Measurements from ENCODE around the gene STAM2. TPM values are rescaled to one million over a fixed set of nuclear protein-coding genes. Genes with fewer than 3 reads are reported as not detected.

STAM2 gene
- polyA plus RNA-seq, 2 of the 4 experiments (the other 2 are of a cell fraction), result 13.8 to 34.5 TPM

DNA sequence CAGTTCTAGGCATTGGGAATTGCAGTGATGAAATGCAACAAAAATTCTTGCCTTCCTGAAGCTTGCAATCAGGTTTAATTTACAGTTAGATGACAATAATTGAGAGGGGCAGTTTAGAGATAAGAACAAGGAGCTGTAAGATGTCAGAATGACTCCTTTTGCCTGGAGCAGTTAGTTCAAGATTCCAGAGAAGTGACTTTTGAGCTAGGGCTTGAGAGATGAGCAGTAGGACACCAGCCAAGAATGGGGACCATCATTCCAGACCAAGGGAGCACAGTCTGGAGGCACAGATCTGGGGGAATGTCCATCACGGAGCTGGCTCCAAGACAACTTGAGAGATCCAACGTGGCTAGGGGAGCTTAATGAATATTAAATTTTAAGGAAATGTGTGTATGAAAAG, 103.6 kb downstream of the STAM2 start:
- Histone ChIP-seq H3K4me1 (peaks cover 14% of the 10 kb centered on the region), H3K9me3 (no peaks in the 10 kb centered on the region), H3K4me3 (no peak overlapping the region), H3K27ac (no peak overlapping the region), H3K4me2 (no peak overlapping the region)
- POLR2A ChIA-PET, result no interaction called here
- CTCF ChIA-PET, result no interaction called here
- no peak for DNase-seq (ENCODE audit: low read depth in 1 of 2, low spot score in 1 of 2)
- TF ChIP-seq POLR2AphosphoS2 (conservative IDR thresholded peaks at IDR 0.05; ENCODE audit: low read length) (no peak), CHD4 (IDR thresholded peaks at IDR 0.05; ENCODE audit: borderline replicate concordance) (no peak), KDM5A (IDR thresholded peaks at IDR 0.05) (no peak), ZNF302 (CRISPR knock-in tag; IDR thresholded peaks at IDR 0.05) (no peak), HDAC2 (IDR thresholded peaks at IDR 0.05) (no peak), TP53 (CRISPR knock-in tag; IDR thresholded peaks at IDR 0.05) (no peak), EHF (CRISPR knock-in tag; IDR thresholded peaks at IDR 0.05) (no peak), GATA3 (IDR thresholded peaks at IDR 0.05; ENCODE audit: borderline replicate concordance) (no peak), PHF8 (IDR thresholded peaks at IDR 0.05; ENCODE audit: borderline replicate concordance, low read depth) (no peak), CEBPB (IDR thresholded peaks at IDR 0.05) (no peak), CHD2 (IDR thresholded peaks at IDR 0.05; ENCODE audit: low read length, partially characterized antibody) (no peak)
- TF ChIP-seq, protein P1, sequence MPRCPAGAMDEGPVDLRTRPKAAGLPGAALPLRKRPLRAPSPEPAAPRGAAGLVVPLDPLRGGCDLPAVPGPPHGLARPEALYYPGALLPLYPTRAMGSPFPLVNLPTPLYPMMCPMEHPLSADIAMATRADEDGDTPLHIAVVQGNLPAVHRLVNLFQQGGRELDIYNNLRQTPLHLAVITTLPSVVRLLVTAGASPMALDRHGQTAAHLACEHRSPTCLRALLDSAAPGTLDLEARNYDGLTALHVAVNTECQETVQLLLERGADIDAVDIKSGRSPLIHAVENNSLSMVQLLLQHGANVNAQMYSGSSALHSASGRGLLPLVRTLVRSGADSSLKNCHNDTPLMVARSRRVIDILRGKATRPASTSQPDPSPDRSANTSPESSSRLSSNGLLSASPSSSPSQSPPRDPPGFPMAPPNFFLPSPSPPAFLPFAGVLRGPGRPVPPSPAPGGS (IDR thresholded peaks at IDR 0.05), result no peak
- TF ChIP-seq, protein P2, sequence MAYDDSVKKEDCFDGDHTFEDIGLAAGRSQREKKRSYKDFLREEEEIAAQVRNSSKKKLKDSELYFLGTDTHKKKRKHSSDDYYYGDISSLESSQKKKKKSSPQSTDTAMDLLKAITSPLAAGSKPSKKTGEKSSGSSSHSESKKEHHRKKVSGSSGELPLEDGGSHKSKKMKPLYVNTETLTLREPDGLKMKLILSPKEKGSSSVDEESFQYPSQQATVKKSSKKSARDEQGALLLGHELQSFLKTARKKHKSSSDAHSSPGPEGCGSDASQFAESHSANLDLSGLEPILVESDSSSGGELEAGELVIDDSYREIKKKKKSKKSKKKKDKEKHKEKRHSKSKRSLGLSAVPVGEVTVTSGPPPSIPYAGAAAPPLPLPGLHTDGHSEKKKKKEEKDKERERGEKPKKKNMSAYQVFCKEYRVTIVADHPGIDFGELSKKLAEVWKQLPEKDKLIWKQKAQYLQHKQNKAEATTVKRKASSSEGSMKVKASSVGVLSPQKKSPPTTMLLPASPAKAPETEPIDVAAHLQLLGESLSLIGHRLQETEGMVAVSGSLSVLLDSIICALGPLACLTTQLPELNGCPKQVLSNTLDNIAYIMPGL (CRISPR knock-in tag; IDR thresholded peaks at IDR 0.05; ENCODE audit: borderline replicate concordance), result no peak
- WGBS (ENCODE audit: missing lambda C conversion rate), result 60% methylated on average over 2 of the region's 2 CpGs
- ATAC-seq, result no peak
- FAIRE-seq, result no peak

DNA sequence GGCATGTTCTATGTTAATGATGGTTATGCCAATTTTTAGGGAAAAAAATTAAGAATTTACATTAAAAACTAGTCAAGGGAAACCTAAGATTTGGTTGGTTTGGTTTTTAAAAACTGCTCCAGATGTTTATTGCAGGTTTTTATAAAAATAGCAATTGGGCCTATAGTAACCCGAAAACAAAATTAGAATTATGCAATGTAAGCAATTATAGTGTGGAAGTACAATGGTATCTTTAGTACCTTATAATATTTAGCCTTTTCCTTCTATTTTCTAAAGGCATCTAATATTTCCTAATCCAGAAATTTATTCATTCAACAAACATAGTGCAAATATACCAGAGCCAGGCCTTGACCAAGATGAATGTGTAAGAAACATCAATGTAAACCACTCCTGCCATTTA, 104.0 kb downstream of the STAM2 start:
- FAIRE-seq (no peak), ATAC-seq (no peak), DNase-seq (ENCODE audit: low read depth in 1 of 2, low spot score in 1 of 2) (no peak)
- POLR2A ChIA-PET, result no interaction called here
- TF ChIP-seq MAFK (IDR thresholded peaks at IDR 0.05; ENCODE audit: partially characterized antibody) (peak; percentile 88), ZFP36 (IDR thresholded peaks at IDR 0.05; ENCODE audit: borderline replicate concordance, partially characterized antibody) (no peak)
- H3K4me2 ChIP-seq, result no peak overlapping the region
- H3K27ac ChIP-seq, result no peak overlapping the region
- H3K4me3 ChIP-seq, result no peak overlapping the region
- H3K4me1 ChIP-seq, result peaks cover 14% of the 10 kb centered on the region
- 86% methylated on average over 1 of the region's 1 CpG for WGBS (ENCODE audit: missing lambda C conversion rate)
- CTCF ChIA-PET, result no interaction called here
- no peaks in the 10 kb centered on the region for H3K9me3 ChIP-seq

DNA sequence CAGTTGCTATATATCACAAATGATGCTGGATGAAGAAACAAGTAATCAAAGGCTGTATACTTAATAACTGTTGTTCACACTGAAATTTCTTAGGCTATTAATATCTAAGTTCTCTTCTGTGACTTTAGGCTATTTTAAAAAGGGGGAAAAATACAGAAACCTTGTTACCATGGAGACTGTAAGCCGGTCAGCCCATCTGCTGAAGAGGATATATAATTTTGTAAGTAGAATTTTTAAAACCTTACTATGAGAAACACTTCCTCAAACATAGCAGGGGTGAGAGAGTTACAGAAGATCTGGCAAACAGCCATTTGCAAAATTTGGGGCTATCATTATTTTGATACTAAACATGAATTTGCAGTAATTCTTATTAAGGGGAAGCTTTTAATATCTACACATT, 104.5 kb downstream of the STAM2 start:
- FAIRE-seq (no peak), DNase-seq (ENCODE audit: low read depth in 1 of 2, low spot score in 1 of 2) (no peak), ATAC-seq (no peak)
- Histone ChIP-seq H3K4me1 (peaks cover 14% of the 10 kb centered on the region), H3K4me2 (no peak overlapping the region), H3K9me3 (no peaks in the 10 kb centered on the region), H3K27ac (no peak overlapping the region), H3K4me3 (no peak overlapping the region)
- ChIA-PET CTCF (no interaction called here), POLR2A (no interaction called here)
- no peak for TF ChIP-seq MAZ (IDR thresholded peaks at IDR 0.05; ENCODE audit: borderline replicate concordance, low read depth, low read length)
- 73% methylated on average over 1 of the region's 1 CpG for WGBS (ENCODE audit: missing lambda C conversion rate)

DNA sequence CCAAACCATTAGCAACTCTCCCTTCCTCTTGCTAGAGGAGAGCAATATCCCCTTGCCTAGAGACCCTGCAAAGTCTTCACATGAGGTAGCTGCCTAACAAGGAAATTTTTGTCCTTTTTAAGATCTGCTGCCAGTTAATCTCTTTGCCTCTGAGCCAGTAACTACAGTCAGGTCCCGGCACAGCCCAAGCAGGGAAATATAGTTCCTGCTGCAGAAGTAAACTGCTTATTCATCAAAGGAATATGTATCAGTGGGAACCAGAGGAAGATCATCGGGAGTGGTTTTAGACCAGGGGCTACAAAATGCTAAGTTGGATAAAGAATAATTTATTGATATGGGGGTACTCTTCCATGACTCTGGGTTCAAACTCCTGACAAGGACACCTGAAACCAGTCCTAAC, 107.3 kb downstream of the STAM2 start:
- FAIRE-seq (no peak), DNase-seq (ENCODE audit: low read depth in 1 of 2, low spot score in 1 of 2) (no peak), ATAC-seq (peak; percentile 50 to 54; a peak in 4 of 6 replicates)
- Histone ChIP-seq H3K4me1 (peaks cover 23% of the 10 kb centered on the region), H3K4me2 (peak overlapping the region; percentile 56), H3K27ac (peak overlapping the region in 1 of 2 experiments; percentile 3; a peak in 2 of 6 replicates), H3K4me3 (no peak overlapping the region), H3K9me3 (no peaks in the 10 kb centered on the region)
- CTCF ChIA-PET, result no interaction called here
- 32% methylated on average over 2 of the region's 2 CpGs for WGBS (ENCODE audit: missing lambda C conversion rate)
- POLR2A ChIA-PET, result no interaction called here
- no peak for TF ChIP-seq CBX8 (IDR thresholded peaks at IDR 0.05)
- TF ChIP-seq, protein P3, sequence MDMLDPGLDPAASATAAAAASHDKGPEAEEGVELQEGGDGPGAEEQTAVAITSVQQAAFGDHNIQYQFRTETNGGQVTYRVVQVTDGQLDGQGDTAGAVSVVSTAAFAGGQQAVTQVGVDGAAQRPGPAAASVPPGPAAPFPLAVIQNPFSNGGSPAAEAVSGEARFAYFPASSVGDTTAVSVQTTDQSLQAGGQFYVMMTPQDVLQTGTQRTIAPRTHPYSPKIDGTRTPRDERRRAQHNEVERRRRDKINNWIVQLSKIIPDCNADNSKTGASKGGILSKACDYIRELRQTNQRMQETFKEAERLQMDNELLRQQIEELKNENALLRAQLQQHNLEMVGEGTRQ (IDR thresholded peaks at IDR 0.05), result no peak
- TF ChIP-seq ZFP36 (IDR thresholded peaks at IDR 0.05; ENCODE audit: borderline replicate concordance, partially characterized antibody), result no peak
- TF ChIP-seq, protein P4, sequence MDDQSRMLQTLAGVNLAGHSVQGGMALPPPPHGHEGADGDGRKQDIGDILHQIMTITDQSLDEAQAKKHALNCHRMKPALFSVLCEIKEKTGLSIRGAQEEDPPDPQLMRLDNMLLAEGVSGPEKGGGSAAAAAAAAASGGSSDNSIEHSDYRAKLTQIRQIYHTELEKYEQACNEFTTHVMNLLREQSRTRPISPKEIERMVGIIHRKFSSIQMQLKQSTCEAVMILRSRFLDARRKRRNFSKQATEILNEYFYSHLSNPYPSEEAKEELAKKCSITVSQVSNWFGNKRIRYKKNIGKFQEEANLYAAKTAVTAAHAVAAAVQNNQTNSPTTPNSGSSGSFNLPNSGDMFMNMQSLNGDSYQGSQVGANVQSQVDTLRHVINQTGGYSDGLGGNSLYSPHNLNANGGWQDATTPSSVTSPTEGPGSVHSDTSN (IDR thresholded peaks at IDR 0.05), result no peak
- no peak for TF ChIP-seq TFCP2L1 (CRISPR knock-in tag; IDR thresholded peaks at IDR 0.05)
- TF ChIP-seq, protein P5, sequence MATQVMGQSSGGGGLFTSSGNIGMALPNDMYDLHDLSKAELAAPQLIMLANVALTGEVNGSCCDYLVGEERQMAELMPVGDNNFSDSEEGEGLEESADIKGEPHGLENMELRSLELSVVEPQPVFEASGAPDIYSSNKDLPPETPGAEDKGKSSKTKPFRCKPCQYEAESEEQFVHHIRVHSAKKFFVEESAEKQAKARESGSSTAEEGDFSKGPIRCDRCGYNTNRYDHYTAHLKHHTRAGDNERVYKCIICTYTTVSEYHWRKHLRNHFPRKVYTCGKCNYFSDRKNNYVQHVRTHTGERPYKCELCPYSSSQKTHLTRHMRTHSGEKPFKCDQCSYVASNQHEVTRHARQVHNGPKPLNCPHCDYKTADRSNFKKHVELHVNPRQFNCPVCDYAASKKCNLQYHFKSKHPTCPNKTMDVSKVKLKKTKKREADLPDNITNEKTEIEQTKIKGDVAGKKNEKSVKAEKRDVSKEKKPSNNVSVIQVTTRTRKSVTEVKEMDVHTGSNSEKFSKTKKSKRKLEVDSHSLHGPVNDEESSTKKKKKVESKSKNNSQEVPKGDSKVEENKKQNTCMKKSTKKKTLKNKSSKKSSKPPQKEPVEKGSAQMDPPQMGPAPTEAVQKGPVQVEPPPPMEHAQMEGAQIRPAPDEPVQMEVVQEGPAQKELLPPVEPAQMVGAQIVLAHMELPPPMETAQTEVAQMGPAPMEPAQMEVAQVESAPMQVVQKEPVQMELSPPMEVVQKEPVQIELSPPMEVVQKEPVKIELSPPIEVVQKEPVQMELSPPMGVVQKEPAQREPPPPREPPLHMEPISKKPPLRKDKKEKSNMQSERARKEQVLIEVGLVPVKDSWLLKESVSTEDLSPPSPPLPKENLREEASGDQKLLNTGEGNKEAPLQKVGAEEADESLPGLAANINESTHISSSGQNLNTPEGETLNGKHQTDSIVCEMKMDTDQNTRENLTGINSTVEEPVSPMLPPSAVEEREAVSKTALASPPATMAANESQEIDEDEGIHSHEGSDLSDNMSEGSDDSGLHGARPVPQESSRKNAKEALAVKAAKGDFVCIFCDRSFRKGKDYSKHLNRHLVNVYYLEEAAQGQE (IDR thresholded peaks at IDR 0.05), result no peak
- TF ChIP-seq ZNF302 (CRISPR knock-in tag; IDR thresholded peaks at IDR 0.05), result no peak
- no peak for TF ChIP-seq RARB (CRISPR knock-in tag; IDR thresholded peaks at IDR 0.05)
- TF ChIP-seq FOSB (CRISPR knock-in tag; IDR thresholded peaks at IDR 0.05), result no peak
- no peak for TF ChIP-seq NFE2L2 (conservative IDR thresholded peaks at IDR 0.05; ENCODE audit: low read length)
